Tibial artery (tissue), 4 donors: Measurements from ENCODE around the gene KPNA6.
A peak's percentile ranks its signal among the peaks of the same experiment; 100 is the strongest.

ENCODE experiments used
- DNase-seq, 2 donors: peaks; one replicate each; pipeline ENCODE4 v3.0.0-alpha.2; 2019
- H3K27ac ChIP-seq, 2 donors: fragments of 200-600 bp; sonication (generic) in 1 of 2; 1 replicate in 1 of 2; 2 replicates in 1 of 2; pipeline ENCODE4 v1.5.1; 2018 to 2019; ENCODE audit warnings: mild to moderate bottlenecking in 1 of 2
- H3K27me3 ChIP-seq, 2 donors: fragments of 200-600 bp; sonication (generic) in 1 of 2; one replicate each; pipeline versions ENCODE4 v1.5.1 to v1.6.0; 2016 to 2019
- H3K36me3 ChIP-seq, 3 donors: fragments of 200-600 bp; sonication (generic) in 2 of 3; one replicate each; pipeline ENCODE4 v1.5.1; 2016 to 2019; ENCODE audit warnings: mild to moderate bottlenecking in 2 of 3
- H3K4me1 ChIP-seq, 4 donors: fragments of 200-600 bp; sonication (generic) in 2 of 4; 1 replicate in 3 of 4; 2 replicates in 1 of 4; pipeline ENCODE4 v1.5.1; 2016 to 2019
- H3K4me3 ChIP-seq, 2 donors: fragments of 200-600 bp; sonication (generic) in 1 of 2; 1 replicate in 1 of 2; 2 replicates in 1 of 2; pipeline ENCODE4 v1.5.1; 2018 to 2019; ENCODE audit warnings: mild to moderate bottlenecking in 2 of 2
- H3K9me3 ChIP-seq, 3 donors: fragments of 200-600 bp; sonication (generic) in 1 of 3; one replicate each; pipeline ENCODE4 v1.5.1; 2016 to 2019
- intact Hi-C: fragments of 100-400 bp; cut with DNase I; formaldehyde crosslinking; loops from one replicate; pipeline ENCODE4 v1.15.0; 2023; ENCODE audit warnings: low total_unique reads
- TF ChIP-seq, protein P1 (sequence below), 2 experiments: fragments of 200-600 bp in 1 of 2; fragments of 450-650 bp in 1 of 2; IDR thresholded peaks; one replicate each; pipeline ENCODE4 v1.5.1; 2017 to 2019; ENCODE audit warnings: antibody characterized with exemption in 2 of 2, mild to moderate bottlenecking in 1 of 2, moderate library complexity in 1 of 2

Gene KPNA6

DNA sequence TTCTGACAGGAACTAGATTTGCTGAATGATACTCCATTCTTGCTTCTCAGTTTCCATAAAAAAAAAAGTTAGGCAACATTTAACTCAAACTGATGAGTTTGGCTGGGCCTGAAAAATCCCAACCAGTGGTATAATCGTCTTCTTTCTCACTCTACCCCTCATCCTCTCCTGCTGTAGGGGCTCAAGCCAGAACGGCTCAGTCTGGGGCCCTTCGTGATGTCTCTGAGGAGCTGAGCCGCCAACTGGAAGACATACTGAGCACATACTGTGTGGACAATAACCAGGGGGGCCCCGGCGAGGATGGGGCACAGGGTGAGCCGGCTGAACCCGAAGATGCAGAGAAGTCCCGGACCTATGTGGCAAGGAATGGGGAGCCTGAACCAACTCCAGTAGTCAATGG, 73.2 kb downstream of the KPNA6 start:
- intact Hi-C loops, result loop anchor here (10.0 kb wide), 1 partner anchor 54 kb away; no protein-coding TSS in a partner anchor
- H3K36me3 ChIP-seq, result peaks cover 14 to 47% (median 18%) of the 10 kb centered on the region in 3 donors
- TF ChIP-seq, protein P1, sequence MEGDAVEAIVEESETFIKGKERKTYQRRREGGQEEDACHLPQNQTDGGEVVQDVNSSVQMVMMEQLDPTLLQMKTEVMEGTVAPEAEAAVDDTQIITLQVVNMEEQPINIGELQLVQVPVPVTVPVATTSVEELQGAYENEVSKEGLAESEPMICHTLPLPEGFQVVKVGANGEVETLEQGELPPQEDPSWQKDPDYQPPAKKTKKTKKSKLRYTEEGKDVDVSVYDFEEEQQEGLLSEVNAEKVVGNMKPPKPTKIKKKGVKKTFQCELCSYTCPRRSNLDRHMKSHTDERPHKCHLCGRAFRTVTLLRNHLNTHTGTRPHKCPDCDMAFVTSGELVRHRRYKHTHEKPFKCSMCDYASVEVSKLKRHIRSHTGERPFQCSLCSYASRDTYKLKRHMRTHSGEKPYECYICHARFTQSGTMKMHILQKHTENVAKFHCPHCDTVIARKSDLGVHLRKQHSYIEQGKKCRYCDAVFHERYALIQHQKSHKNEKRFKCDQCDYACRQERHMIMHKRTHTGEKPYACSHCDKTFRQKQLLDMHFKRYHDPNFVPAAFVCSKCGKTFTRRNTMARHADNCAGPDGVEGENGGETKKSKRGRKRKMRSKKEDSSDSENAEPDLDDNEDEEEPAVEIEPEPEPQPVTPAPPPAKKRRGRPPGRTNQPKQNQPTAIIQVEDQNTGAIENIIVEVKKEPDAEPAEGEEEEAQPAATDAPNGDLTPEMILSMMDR (IDR thresholded peaks at IDR 0.05), result no peak
- DNase-seq, result peak in 1 of 2 donors; percentile 61
- no peaks in the 10 kb centered on the region for H3K27me3 ChIP-seq
- H3K27ac ChIP-seq, result peak overlapping the region; percentile 90 to 93
- H3K9me3 ChIP-seq, result no peaks in the 10 kb centered on the region
- peaks cover 0 to 57% (median 42%) of the 10 kb centered on the region in 4 donors for H3K4me1 ChIP-seq
- peak overlapping the region; percentile 64 to 81 for H3K4me3 ChIP-seq

DNA sequence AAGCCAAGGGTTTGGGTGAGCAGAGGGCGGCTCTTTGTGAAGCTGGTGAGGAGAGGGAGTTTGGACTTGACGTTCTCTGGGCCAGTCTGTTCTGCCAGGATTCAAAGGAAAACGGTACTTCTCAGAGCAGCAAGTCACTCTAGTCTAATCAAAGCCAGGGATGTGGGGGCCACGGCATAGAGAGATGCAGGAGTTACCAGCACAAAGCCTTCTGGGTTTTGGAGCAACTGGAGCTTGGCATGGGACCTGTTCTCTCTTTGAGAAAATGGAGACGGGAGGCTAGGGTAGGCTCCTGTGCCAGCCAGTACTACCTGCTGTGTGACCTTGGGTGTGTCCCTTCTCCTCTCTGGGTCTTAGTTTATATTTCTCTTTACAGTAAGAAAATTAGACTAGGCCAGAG, 73.7 kb downstream of the KPNA6 start:
- Histone ChIP-seq H3K36me3 (peaks cover 14 to 52% (median 23%) of the 10 kb centered on the region in 3 donors), H3K27ac (peak overlapping the region in 1 of 2 donors; percentile 90), H3K27me3 (no peaks in the 10 kb centered on the region), H3K9me3 (no peaks in the 10 kb centered on the region), H3K4me3 (peak overlapping the region in 1 of 2 donors; percentile 81), H3K4me1 (peaks cover 0 to 60% (median 42%) of the 10 kb centered on the region in 4 donors)
- DNase-seq, result no peak
- intact Hi-C loops, result loop anchor here (10.0 kb wide), 1 partner anchor 53 kb away; no protein-coding TSS in a partner anchor
- TF ChIP-seq, protein P1 (IDR thresholded peaks at IDR 0.05), result no peak

DNA sequence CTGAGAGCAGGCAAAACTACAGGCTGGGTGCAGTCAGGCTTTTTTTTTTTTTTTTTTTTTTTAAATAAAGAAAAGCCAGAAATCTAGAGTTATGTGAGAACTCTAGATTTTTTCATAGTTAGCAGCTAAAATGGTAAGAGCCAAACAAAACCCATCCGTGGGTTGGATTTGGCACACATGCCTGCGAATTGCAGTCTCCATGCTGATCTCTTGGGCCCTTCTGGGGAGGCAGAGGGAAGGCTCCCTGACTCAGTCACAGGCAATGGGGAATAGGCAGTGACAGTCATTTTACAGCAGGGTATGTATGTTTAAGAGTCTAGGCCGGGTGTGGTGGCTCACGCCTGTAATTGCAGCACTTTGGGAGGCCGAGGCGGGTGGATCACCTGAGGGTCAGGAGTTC, 74.2 kb downstream of the KPNA6 start:
- H3K27ac ChIP-seq, result peak overlapping the region in 1 of 2 donors; percentile 90
- H3K4me3 ChIP-seq, result no peak overlapping the region
- no peaks in the 10 kb centered on the region for H3K27me3 ChIP-seq
- no peaks in the 10 kb centered on the region for H3K9me3 ChIP-seq
- peaks cover 14 to 55% (median 28%) of the 10 kb centered on the region in 3 donors for H3K36me3 ChIP-seq
- intact Hi-C loops, result loop anchor here (10.0 kb wide), 1 partner anchor 53 kb away; no protein-coding TSS in a partner anchor
- TF ChIP-seq, protein P1 (IDR thresholded peaks at IDR 0.05), result no peak
- no peak for DNase-seq
- peaks cover 0 to 60% (median 42%) of the 10 kb centered on the region in 4 donors for H3K4me1 ChIP-seq

DNA sequence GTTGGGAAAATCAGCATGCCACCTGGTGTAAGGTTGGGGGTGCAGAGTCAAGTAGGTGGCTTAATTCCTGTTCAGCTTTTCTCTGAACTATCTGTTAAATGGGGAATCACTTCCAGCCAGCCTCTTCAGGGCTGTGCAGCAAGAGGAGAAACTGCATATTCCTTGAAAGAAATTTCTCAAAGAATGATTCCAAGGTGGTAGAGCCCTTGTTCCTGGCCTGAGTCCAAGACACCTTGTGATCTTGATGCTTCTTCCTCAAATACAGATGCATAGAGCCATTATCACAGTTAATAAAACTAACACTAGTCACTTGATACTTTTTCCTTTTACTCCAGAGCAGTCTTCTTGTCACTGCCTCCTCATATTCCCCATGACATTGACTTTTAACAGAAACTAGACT, 76.8 kb downstream of the KPNA6 start:
- Histone ChIP-seq H3K4me3 (no peak overlapping the region), H3K27me3 (no peaks in the 10 kb centered on the region), H3K36me3 (peaks cover 37 to 79% (median 54%) of the 10 kb centered on the region in 3 donors), H3K27ac (no peak overlapping the region), H3K9me3 (no peaks in the 10 kb centered on the region), H3K4me1 (peaks cover 0 to 53% (median 39%) of the 10 kb centered on the region in 4 donors)
- intact Hi-C loops, result loop anchor here (10.0 kb wide), 1 partner anchor 50 kb away; no protein-coding TSS in a partner anchor
- no peak for DNase-seq
- TF ChIP-seq, protein P1 (IDR thresholded peaks at IDR 0.05), result no peak

DNA sequence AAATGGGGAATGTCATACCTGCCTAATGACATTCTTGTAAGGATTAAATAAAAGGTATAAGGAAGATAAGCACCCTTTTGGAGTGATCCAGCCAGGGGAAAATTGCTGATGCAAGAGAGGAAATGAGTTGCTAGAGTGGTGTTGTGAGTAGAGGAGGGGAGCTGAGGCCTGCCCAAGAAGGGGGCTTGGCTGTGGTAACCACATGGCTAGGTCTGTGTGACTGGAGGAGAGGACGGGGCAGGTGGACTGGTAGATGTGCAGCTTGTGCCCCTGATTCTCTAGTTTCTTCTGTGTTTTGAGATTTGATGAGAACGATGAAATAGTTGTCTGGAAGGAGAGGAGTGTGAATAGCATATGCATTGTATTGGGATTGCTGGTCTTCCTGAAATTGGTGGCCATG, 78.2 kb downstream of the KPNA6 start:
- H3K4me1 ChIP-seq, result peaks cover 0 to 46% (median 33%) of the 10 kb centered on the region in 4 donors
- peaks cover 52 to 93% (median 68%) of the 10 kb centered on the region in 3 donors for H3K36me3 ChIP-seq
- no peak for DNase-seq
- no peak overlapping the region for H3K4me3 ChIP-seq
- no peaks in the 10 kb centered on the region for H3K27me3 ChIP-seq
- intact Hi-C loops, result loop anchor here (10.0 kb wide), 1 partner anchor 49 kb away; no protein-coding TSS in a partner anchor
- H3K9me3 ChIP-seq, result no peaks in the 10 kb centered on the region
- H3K27ac ChIP-seq, result no peak overlapping the region
- TF ChIP-seq, protein P1 (IDR thresholded peaks at IDR 0.05), result no peak
